ENCODE results near the gene ASCC1. TPM values are rescaled to one million over a fixed set of nuclear protein-coding genes. Genes with fewer than 3 reads are reported as not detected.

Gene ASCC1
- polyA plus RNA-seq, 1 experiment: 18.5 TPM

DNA sequence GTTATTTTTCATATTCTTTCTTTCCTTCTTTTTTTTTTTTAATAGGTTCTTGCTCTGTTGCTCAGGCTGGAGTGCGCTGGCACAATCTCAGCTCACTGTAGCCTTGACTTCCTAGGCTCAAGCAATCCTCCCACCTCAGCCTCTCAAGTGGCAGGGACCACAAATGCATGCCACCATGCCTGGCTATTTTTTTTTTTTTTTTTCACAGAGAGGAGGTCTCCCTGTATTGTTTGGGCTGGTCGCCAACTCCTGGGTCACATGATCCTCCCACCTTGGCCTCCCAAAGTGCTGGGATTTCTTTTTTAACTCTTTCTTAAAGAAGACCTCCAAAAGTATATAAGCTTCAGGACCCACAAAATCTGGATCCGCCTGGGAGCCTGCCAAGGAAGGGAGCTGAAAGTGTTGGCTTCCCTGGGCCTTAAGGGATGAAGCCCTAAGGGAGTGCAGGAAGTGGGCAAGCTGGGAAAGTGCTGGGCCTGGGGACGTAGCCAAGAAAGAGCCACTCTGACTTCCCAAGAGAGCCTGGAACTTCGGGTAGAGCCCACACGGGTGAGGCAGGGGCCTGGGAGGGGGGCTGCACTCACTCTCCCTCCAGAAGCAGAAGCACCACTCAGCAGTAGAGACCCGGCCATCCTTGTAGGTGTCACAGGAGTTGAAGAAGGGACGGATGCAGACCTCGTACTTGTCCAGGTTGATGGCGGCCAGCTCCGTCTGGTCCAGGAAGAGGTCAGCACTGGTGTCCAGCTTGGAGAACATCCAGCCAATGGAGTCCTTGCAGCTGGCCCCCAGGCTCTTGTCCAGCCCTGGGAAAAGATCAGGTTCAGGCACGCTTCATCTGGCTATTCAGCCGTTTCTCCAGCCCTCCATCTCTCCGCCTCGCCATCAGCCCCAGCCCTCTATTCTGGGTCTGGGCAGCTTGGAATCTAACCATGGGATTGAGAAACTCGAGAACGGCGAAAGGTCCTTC, 149.5 kb downstream of the ASCC1 start:
- ChIA-PET POLR2A (no interaction called here), CTCF (interaction anchor here (1.1 to 1.6 kb wide), 4 partner anchors 12 to 170 kb away, joined by 3 read pairs; no protein-coding TSS in a partner anchor)
- Histone ChIP-seq H3K4me3 (ENCODE audit: low read depth, low read length) (no peak overlapping the region), H3K27me3 (ENCODE audit: control insufficient read depth, insufficient read depth, low read length) (0 out of 2 replicates have a peak, but pooled peaks cover 3% of the 10 kb centered on the region), H3K36me3 (ENCODE audit: control insufficient read depth, insufficient read depth, low read length) (no peaks in the 10 kb centered on the region)
- no peak for DNase-seq (ENCODE audit: low read depth)
- TF ChIP-seq, protein P1, sequence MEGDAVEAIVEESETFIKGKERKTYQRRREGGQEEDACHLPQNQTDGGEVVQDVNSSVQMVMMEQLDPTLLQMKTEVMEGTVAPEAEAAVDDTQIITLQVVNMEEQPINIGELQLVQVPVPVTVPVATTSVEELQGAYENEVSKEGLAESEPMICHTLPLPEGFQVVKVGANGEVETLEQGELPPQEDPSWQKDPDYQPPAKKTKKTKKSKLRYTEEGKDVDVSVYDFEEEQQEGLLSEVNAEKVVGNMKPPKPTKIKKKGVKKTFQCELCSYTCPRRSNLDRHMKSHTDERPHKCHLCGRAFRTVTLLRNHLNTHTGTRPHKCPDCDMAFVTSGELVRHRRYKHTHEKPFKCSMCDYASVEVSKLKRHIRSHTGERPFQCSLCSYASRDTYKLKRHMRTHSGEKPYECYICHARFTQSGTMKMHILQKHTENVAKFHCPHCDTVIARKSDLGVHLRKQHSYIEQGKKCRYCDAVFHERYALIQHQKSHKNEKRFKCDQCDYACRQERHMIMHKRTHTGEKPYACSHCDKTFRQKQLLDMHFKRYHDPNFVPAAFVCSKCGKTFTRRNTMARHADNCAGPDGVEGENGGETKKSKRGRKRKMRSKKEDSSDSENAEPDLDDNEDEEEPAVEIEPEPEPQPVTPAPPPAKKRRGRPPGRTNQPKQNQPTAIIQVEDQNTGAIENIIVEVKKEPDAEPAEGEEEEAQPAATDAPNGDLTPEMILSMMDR (IDR thresholded peaks at IDR 0.05; ENCODE audit: insufficient read depth, low read depth, low read length): no peak

DNA sequence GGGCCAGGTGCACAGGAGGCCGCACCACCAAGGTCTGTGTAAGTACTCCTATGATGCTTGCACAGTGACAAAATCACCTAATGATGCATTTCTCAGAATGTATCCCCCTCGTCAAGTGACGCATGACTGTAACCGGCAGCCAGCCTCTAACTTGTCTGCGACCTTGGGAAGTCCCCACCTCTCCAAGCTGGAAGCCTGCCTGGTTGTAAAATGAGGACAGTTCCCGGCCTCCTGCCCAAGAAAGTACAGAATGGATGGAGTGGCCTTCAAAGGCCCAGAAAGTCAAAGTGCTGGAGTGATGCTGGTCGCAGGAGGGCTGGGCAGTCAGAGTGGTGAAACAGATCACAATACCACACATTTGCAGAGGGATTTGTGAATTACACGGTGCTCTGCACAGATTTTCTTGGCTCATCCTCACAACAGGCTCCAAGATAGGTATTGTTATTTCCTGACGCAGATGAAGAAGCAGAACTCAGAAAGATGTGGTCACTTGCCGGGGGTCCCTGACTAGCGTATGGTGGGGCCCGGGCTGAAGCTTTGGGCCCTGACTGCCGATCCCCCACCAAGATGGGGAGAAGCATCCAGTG, 150.5 kb downstream of the ASCC1 start:
- Histone ChIP-seq H3K27me3 (ENCODE audit: control insufficient read depth, insufficient read depth, low read length) (peaks cover 9% of the 10 kb centered on the region; the same call in 1 of the 2 replicates), H3K4me3 (ENCODE audit: low read depth, low read length) (no peak overlapping the region), H3K36me3 (ENCODE audit: control insufficient read depth, insufficient read depth, low read length) (no peaks in the 10 kb centered on the region)
- TF ChIP-seq, protein P1 (IDR thresholded peaks at IDR 0.05; ENCODE audit: insufficient read depth, low read depth, low read length): no peak
- ChIA-PET POLR2A (no interaction called here), CTCF (interaction anchor here (1.1 to 1.3 kb wide), 2 partner anchors 17 to 67 kb away, joined by 3 read pairs; no protein-coding TSS in a partner anchor)
- DNase-seq (ENCODE audit: low read depth): no peak

DNA sequence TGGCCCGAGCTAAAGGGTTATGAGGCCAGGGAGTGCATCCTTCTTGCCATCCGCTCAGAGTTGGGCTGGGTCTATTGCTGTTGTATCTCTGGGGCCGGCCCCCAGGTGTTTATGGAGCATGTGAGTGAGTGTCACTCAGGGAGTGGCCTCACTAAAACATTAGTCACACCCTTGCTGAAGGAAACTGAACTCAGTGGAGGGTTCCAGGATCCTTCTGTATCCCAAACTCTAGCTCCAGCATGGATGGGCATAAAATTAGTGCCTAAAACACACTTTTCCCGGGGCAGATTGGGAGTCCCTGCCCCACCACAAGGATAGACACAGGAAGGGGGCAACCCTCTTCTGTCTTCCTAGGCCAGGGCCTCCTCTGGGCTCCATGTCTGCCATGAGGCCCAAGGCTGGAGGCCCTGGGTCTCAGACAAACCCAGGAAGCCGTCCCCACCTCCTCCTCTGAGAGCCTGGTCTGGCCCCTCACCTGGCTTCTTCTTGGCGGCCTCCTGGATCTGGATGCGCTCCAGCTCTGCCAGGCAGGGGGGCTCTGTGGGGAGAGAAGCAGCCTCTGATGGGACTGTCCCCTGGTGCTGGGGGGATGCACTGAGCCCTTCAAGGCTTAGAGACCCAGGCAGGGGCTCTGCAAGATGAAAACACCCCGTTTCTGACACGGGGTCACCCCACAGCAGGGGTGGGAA, 152.2 kb downstream of the ASCC1 start:
- TF ChIP-seq, protein P1 (IDR thresholded peaks at IDR 0.05; ENCODE audit: insufficient read depth, low read depth, low read length): no peak
- H3K36me3 ChIP-seq (ENCODE audit: control insufficient read depth, insufficient read depth, low read length): no peaks in the 10 kb centered on the region
- H3K27me3 ChIP-seq (ENCODE audit: control insufficient read depth, insufficient read depth, low read length): peaks cover 9% of the 10 kb centered on the region; the same call in 1 of the 2 replicates
- DNase-seq (ENCODE audit: low read depth): no peak
- ChIA-PET POLR2A (no interaction called here), CTCF (interaction anchor here (1.5 to 3.7 kb wide), 2 partner anchors 12 to 15 kb away, joined by 4 to 15 read pairs; no protein-coding TSS in a partner anchor)
- no peak overlapping the region for H3K4me3 ChIP-seq (ENCODE audit: low read depth, low read length)

DNA sequence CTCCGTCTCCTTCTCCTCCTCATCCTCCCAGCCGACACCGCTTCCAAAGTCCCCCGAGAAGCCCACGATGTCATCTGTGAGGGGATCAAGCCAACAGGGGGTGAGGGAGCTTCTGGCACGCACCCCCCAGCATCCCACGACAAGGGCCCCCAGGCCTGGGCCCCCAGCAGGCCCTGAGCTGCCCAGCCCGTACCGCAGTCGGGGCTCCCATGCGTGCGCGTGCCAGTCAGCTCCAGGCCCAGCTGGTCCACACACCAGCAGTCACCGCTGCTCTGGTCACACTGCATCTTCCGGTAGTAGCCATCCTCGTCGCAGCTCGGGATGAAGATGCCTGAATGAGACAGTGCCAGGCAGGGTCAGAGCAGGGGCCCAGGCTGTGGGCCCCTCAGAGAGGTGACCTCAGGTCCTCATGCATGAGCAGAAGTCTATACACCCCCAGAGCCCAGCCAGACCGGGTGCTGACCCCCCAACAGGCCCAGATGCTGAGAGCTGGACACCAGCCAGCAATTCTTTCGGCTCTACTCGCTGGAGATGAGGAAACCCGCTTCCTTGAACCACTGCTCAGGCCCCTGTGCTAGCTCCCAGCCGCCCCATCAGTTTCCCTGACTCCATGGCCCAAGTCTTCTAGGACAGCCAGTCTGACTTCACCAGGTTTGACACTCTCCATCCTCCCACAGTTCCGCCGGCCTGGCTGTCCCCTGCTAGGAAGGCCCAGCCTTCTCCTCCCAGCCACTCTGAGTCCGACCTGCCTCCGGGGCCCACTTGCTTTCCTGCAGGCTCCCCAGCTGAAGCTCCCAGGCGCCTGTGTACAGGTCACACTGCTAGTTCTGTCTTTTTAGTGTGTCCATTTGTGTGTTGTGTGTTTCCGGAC, 153.0 kb downstream of the ASCC1 start:
- no peak for DNase-seq (ENCODE audit: low read depth)
- H3K27me3 ChIP-seq (ENCODE audit: control insufficient read depth, insufficient read depth, low read length): peaks cover 9% of the 10 kb centered on the region; the same call in 1 of the 2 replicates
- TF ChIP-seq, protein P1 (IDR thresholded peaks at IDR 0.05; ENCODE audit: insufficient read depth, low read depth, low read length): no peak
- POLR2A ChIA-PET: no interaction called here
- no peak overlapping the region for H3K4me3 ChIP-seq (ENCODE audit: low read depth, low read length)
- no peaks in the 10 kb centered on the region for H3K36me3 ChIP-seq (ENCODE audit: control insufficient read depth, insufficient read depth, low read length)
- CTCF ChIA-PET: interaction anchor here (1.0 to 3.7 kb wide), 4 partner anchors 11 to 108 kb away, joined by 3 to 15 read pairs (median 4); no protein-coding TSS in a partner anchor

Data from BJ (cell line).